ENCODE data around the gene AGTPBP1.
"Not testable (repeated sequence)": the region's sequence is repeated elsewhere in the genome, so short reads cannot be mapped to it uniquely, and the experiment has no call there.

Gene AGTPBP1, protein sequence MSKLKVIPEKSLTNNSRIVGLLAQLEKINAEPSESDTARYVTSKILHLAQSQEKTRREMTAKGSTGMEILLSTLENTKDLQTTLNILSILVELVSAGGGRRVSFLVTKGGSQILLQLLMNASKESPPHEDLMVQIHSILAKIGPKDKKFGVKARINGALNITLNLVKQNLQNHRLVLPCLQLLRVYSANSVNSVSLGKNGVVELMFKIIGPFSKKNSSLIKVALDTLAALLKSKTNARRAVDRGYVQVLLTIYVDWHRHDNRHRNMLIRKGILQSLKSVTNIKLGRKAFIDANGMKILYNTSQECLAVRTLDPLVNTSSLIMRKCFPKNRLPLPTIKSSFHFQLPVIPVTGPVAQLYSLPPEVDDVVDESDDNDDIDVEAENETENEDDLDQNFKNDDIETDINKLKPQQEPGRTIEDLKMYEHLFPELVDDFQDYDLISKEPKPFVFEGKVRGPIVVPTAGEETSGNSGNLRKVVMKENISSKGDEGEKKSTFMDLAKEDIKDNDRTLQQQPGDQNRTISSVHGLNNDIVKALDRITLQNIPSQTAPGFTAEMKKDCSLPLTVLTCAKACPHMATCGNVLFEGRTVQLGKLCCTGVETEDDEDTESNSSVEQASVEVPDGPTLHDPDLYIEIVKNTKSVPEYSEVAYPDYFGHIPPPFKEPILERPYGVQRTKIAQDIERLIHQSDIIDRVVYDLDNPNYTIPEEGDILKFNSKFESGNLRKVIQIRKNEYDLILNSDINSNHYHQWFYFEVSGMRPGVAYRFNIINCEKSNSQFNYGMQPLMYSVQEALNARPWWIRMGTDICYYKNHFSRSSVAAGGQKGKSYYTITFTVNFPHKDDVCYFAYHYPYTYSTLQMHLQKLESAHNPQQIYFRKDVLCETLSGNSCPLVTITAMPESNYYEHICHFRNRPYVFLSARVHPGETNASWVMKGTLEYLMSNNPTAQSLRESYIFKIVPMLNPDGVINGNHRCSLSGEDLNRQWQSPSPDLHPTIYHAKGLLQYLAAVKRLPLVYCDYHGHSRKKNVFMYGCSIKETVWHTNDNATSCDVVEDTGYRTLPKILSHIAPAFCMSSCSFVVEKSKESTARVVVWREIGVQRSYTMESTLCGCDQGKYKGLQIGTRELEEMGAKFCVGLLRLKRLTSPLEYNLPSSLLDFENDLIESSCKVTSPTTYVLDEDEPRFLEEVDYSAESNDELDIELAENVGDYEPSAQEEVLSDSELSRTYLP

DNA sequence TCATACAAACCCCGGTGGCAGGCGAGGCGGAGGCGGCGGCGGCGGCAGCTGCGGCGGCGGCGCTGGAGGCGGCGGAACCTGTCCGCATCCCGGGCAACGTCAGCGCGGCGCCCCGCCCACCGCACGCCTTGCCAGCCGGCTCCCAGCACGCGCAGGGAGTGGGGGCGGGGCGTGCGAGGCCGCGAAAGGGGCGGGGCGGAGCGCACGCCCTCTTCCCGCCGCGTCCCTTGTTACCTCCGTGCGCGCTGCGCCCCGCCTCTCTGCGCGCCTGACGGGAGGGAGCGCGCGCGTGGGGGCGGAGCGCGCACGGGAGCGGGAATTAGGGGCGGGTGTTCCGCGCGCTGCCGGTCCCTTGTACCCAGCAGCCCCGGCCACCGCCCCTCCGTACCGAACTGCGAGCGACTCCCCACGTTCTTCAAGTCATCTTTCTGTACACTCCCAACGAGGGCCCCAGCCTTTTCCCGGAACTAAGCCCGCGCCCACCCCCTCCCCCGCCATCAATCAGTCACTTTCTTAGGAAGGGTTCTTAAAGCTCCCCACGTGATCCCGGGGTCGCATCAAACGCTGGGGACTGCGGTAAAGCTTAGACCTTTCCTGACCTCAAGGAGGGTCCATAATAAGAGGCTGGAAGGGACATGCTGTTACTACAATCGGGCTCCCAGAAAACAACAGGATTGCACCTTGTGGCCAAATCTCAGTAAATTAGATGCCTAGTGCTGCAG, at the start of gene AGTPBP1:
Gene AGTPBP1 (minus strand): TSS at position 80 of the 722 bp plus-strand sequence. CDS start 29,421 bp downstream, outside the sequence.
- DNase-seq, result peak; percentile 85

DNA sequence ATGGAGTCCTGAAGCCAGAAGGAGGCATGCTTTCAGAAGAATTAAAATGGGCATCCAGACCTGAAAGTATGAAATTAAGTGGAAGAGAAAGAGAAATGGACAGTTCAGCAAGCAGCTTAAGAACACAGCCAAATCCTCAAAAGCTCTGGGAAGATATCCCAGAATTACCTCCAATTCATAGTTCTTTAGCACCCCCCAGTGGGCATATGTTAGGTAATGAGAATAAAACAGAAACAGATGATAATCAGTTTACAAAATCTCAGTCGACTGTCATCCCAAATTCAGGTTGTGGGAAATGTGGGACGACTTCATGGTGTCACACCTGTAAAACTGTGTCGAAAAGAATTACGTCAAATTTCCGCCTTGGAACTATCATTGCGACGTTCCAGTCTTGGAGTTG, 44.4 kb upstream of the AGTPBP1 start:
- DNase-seq, result not testable (repeated sequence)

DNA sequence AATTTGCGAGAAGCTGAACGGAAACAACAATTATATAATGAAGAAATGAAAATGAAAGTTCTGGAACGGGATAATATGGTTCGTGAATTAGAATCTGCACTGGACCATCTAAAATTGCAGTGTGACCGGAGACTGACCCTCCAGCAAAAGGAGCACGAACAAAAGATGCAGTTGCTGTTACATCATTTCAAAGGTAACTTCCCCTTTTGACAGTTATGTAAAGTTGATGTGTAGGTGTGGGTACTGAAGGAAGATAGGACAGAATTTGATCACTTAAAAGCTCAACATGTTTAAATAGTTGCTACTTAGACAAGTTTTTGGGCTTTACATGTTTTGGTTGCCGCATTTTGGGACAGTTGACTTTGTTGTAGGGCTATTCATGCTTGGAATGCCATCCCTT, 32.1 kb upstream of the AGTPBP1 start:
- not testable (repeated sequence) for DNase-seq

DNA sequence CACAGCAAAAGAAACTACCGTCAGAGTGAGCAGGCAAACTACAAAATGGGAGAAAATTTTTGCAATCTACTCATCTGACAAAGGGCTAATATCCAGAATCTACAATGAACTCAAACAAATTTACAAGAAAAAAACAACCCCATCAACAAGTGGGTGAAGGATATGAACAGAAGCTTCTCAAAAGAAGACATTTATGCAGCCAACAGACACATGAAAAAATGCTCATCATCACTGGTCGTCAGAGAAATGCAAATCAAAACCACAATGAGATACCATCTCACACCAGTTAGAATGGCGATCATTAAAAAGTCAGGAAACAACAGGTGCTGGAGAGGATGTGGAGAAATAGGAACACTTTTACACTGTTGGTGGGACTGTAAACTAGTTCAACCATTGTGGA, 20.0 kb upstream of the AGTPBP1 start:
- DNase-seq, result not testable (repeated sequence)

DNA sequence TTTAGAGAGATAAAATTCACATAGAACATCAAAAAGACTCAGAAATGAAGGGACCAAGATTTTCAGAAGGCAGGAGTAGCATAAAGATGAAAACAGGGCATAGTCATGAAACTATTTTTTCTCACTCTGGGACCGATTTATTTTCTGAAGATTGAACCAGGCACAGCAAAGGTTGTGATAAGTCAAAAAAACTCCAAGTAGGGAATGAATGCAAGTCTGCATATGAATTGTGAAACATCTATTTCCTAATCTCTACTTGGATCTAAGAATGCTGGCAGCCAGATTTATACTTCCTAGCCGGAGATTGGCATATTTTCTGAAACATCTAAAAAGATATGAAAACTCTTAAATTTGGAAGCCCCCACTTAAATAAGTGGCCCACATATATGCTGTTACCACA, 16.0 kb upstream of the AGTPBP1 start:
- DNase-seq, result not testable (repeated sequence)

DNA sequence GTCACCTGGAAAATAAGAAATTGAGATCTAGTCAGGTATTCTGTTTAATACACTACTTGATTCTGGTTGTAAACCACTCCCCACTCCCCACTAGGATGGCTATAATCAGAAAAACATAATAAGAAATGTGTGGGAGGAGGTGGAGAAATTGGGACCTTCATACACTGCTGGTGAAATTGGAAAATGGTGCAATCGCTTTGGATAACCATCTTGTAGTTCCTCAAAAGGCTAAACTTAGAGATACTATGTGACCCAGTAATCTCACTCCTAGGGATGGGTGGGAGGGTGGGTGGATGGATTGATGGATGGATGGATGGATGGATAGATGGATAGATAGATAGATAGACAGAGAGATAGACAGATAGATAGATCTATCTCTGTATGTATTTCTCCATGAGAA, 14.5 kb upstream of the AGTPBP1 start:
- not testable (repeated sequence) for DNase-seq

DNA sequence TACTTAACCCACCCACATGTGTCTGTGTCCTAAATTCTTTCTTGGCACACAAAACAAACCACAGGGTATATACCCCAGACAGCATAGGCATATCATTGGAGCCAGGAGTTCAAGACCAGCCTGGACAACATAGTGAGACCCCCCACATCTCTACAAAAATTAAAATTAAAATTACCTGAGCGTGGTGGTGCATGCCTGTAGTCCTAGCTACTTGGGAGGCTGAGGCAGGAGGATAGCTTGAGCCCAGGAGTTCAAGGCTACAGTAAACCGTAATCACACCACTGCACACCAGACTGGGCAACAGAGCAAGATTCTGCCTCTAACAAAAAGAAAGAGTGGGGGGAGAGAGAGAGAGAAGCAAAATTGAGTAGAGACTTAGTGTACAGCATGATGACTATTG, 4.6 kb upstream of the AGTPBP1 start:
- DNase-seq, result no peak

DNA sequence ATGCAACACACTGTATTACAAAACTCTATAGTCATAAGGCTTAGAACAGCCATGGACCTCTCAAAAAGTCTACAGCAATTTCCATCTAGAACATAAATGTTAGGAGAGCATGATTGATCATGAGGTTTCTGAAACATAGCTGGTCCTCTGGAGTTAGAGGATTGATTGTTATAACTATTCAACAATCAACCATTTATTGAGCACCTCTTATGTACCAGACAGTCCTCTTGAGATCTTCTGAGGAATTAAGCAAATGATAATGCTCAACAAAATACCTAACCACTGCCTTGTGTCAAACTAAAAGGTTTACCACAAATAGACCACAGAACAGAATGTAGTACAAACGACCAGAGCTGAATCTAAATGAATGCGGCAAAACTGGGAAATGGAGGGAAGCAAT, 3.4 kb upstream of the AGTPBP1 start:
- DNase-seq, result no peak

DNA sequence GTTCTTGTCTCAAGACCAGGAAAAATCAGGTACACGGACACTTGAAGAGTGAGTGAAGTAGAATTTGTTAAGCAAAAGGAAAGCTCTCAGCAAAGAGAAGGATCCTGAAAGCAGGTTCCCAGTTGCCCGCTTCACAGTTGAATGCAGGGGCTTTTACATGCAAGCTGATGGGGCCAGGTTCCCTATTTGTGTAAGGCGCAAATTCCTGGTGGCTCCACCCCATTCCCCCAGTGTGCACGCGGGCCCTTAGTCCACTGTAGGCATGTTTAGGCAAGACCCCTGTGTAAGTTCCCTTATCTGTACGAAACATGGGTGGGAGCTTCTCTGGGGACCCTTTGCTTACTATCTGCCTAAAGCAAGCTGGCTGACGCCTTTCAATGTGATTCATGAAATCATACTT, 2.7 kb upstream of the AGTPBP1 start:
- no peak for DNase-seq

DNA sequence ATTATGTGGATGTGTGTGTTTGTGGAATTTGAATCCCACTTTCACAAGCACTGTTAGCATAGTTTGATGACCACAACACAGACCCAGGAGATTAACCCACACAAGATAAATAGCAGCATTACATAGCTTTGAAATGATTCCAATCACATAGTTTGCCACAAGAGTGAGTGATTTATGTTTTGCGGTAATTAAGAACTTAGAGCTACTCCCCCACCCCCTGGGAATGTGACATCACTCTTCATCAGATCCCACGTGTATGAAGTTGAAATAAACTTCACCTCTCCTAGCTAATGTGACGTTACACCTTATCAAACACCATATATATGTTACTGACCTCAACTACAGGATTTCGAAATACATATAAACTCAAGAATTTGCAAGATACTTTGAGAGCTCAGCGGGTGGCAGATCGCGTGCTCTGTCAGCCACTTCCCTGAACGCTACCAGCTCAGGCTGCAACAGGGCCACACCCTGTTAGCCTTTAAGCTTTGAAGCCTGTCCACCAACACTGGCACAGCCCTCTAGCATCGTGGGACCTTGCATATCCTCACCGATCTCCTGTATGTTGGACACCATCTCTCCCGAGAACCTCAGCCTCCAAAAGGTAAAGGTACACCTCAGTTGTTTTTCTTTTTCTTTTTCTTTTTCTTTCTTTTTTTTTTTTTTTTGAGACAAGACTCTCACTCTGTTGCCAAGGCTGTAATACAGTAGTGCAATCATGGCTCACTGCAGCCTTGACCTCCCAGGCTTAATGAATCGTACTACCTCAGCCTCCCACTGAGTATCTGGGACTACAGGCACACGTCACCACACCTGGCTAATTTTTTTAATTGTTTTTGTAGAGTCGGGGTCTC, 1.7 kb upstream of the AGTPBP1 start:
- DNase-seq, result peak; percentile 96

DNA sequence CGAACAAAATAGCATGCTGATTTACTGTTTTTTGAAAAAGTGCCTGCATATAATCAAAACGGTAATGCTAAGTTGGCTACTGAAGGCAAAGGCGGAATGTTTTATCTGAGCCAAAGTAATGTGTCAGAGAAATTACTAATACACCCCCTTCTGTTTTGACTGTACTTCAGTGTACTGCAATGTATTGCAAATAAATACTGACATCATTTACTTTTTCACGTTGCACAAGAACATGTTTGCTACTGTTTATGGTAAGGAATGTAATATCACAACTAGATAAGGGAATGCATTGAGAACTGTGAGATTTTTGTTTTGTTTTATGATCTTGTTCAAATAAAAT, 813 bp upstream of the AGTPBP1 start:
- peak; percentile 59 for DNase-seq

DNA sequence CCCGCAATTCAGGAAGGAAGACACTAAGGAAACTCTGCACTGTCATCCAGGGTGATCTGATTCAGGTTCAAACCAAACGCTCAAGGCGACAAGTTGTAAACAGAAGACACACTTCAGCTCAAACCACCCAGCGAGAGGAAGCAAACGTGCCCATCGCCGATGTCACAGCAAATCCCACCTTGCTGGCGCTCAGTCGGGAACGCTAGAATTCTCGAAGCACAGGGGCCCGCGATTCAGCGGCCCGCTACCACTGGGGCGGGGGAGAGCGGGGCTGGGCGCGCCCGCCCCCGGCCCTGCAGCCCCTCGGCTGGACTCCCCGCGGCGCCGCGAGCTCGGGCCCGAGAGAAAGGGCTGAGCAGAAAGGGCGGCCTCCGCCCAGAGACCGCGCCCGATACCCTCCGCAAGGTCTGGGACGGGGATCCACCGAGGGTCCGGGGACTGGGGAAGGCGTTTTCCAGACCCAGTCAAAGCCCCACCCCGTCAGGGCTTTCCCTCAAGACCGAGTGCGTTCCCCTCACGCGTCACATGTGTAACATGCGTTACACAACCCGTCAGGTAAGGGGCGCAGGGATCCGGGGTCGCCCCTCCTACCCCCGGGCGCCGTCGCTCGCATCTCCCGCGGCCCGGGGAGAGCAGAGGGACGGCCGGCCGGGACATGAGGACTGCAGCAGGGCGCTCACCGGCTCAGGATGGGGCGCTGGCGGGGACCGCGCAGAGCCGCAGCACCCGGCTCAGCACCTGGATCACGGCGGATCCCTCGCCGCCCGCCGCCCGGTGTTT, 469 bp downstream of the AGTPBP1 start:
- peak; percentile 47 for DNase-seq

DNA sequence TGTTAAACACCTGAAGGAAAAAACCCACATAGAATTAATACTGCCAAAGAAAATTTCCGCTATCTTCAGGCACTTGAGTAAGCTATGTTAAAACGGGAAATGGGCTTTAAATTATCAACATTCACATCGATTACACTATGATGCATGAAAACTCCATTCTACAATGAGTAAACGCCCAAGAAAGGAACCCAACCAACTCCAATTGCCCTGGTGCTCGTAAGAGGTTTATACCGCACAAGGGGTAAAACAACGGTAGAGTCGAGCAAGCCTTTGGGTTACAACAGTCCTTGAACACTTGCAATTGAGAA, 1.0 kb downstream of the AGTPBP1 start:
- DNase-seq, result no peak

DNA sequence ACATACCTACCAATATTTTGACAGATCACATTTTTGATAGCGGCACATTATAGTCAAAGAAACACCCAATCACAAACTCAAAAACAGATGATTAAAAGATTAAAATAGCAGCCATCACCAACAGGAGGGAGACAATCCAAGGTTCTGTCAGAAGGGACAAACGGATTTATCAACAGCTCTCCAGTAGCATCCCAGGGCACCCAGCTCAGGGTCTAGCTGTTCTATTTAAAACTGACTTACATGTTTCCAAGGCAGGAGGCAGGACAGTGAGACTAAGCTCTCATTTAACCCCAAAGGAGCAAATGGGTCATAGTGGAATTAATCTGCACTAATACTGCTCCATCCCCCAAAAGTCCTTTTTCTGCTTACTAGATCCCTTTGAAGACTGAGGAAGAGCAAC, 3.2 kb downstream of the AGTPBP1 start:
- no peak for DNase-seq

DNA sequence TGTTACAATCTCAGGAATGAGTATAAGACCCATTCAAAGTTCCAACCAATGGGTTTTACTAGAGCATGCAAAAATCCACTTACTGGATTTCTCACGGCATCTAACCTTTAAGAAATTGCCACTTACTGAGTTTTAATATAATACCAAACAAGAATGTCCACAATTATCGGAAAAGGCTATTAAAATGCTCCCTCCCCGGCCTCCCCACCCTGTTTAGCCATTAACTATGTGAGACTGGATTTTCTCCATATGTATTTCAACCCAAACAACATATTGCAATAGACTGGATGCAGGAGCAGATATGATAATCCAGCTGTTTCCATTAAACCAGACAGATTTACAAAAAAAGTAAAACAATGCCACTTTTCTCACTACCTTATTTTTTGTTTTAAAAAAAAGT, 4.1 kb downstream of the AGTPBP1 start:
- DNase-seq, result no peak

DNA sequence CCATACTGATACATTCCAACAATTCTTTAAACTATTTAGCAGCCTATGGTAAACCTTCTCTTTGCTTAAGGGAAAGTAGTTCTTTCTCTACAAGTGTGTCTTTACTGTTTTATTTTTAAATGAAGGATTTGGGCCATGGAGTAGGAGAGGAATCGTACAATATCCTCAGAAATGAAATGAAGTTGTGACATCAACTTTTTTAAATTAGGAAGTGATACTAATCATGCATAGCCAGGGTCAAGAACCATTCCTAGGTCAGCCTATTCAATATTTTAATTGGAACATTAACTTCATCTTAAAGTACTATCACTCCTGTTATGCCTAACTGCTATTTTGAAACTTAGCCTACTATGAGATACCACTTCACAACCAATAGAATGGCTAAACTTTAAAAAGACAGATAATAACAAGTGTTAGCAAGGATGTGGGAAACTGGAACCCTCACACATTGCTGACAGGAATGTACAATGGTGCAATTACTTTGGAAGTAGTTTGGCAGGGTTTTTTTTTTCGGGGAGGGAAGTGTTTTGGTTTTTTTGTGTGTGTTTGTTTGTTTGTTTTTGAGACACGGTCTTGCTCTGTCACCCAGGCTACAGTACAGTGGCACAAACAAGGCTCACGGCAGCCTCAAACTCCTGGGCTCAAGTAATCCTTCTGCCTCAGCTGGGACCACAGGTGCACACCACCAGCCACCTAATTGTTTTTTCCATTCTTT, 10.7 kb downstream of the AGTPBP1 start:
- DNase-seq, result no peak

DNA sequence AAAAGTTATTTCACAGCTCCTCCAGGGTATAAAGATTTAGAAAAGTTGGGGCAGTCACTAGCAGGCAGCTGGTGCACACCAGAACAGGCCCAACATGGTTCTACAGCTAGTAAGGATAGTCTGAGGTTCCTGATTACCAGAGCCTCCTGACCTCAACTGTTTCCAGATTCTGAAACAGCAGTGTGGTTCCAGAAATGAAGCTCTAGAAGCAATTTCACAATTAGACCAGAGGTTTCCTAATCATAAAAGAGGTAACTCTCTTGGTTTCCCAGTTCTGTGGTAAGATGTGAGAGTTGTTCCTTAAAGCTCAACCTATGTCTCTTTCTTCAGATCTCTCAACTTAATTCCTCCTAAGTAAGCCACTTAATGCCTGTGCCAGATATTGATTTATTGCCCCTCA, 11.9 kb downstream of the AGTPBP1 start:
- DNase-seq, result no peak

DNA sequence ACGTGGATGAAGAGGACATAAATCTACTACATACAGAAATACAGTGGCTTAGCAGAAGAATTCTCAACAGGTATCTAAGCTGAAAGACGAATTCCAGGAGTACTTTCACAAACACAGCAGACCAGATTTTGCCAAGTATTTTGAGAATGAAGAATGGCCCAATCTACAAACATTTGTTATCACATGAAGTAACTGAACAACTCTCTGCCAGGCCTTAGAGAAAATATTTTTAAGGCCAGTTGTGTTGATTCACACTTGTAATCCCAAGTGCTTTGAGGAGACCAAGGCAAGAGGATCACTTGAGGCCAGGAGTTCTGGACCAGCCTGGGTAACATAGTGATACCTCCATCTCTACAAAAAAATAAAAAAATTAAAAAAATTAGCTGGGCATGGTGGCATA, 14.3 kb downstream of the AGTPBP1 start:
- DNase-seq, result no peak

DNA sequence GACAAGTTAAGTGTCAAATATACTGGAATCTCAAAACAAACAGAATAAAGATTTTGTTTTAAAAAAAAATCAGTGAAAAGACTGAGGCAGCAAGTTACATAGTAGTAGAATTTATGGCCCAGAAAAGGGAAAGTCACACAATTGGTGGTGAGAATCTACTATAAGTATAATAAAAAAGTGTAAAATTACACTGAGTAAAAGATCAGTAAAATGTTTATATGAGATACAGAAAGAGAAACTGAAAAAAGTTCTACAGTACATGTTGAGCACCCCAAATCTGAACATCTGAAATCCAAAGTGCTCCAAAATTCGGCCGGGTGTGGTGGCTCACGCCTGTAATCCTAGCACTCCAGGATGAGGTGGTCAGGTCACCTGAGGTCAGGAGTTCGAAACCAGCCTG, 15.0 kb downstream of the AGTPBP1 start:
- no peak for DNase-seq

DNA sequence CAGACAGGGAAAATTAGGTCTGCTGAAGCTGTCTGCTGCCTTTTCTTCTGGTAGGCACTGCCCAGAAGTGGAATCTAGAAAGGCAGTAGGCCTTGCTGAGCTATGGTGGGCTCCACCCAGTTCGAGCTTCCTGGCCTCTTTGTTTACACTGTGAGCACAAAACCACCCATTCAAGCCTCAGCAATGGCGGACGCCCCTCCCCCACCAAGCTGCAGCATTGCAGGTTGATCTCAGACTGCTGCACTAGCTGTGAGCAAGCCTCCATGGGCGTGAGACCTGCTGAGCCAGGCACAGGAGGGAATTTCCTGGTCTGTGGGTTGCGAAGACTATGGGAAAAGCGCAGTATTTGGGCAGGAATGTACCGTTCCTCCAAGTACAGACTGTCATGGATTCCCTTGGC, 18.5 kb downstream of the AGTPBP1 start:
- no peak for DNase-seq

Measured in kidney glomerular epithelial cell (primary cell).